ENCODE results near the gene ARHGEF19. TPM values are rescaled to one million over a fixed set of nuclear protein-coding genes. Genes with fewer than 3 reads are reported as not detected.

The ARHGEF19 gene
- total and polyA plus RNA-seq, 8 donors, result 3.5 to 20.1 (median 9.5) TPM

- DNase-seq, result peak in 1 of 2 donors; percentile 84
- Histone ChIP-seq H3K4me1 (peaks cover 20 to 52% (median 37%) of the 10 kb centered on the region in 4 donors), H3K27me3 (no peaks in the 10 kb centered on the region), H3K36me3 (no peaks in the 10 kb centered on the region), H3K9me3 (no peaks in the 10 kb centered on the region), H3K4me3 (no peak overlapping the region), H3K27ac (peak overlapping the region in 3 of 5 donors; percentile 67 to 73 (median 73))
- WGBS, 5 donors, result 71 to 83% (median 78%) methylated on average over 16 of the region's 16 CpGs
- intact Hi-C loops (cut with DNase I; ENCODE audit: low total_unique reads), result no loop called here
- TF ChIP-seq POLR2AphosphoS5 (IDR thresholded peaks at IDR 0.05), result peak in 2 of 3 donors; percentile 37 to 43
- TF ChIP-seq POLR2A (IDR thresholded peaks at IDR 0.05), result no peak
Observed at GRCh38 chr1:16158993-16159831, 53.2 kb downstream of the ARHGEF19 start.

DNA sequence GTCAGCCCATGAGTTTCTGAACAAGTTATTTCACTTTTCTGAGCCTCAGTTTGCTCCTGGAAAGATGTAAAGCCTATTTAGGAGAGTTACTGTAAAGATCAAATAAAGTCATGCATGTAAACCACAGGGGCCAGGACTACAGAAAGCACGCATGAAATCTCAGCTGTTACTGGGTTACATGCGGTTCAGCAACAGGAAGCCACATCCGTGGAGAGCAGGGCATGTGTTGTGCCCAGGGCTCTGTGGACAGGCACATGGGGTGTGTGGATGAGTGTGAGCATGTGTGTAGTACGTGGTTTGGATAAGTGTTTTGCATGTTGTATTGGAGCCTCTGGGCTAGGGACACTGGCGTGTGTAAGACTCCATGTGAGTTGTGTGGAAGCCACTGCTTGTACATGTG lies 54.4 kb downstream of the ARHGEF19 start:
- Histone ChIP-seq H3K4me3 (no peak overlapping the region), H3K27ac (peak overlapping the region in 1 of 5 donors; percentile 56), H3K9me3 (no peaks in the 10 kb centered on the region), H3K4me1 (peaks cover 32 to 57% (median 47%) of the 10 kb centered on the region in 4 donors), H3K36me3 (no peaks in the 10 kb centered on the region), H3K27me3 (peaks cover 0 to 5% (median 0%) of the 10 kb centered on the region in 3 donors)
- no peak for DNase-seq
- TF ChIP-seq POLR2A (IDR thresholded peaks at IDR 0.05) (no peak), POLR2AphosphoS5 (IDR thresholded peaks at IDR 0.05) (no peak), EP300 (IDR thresholded peaks at IDR 0.05) (no peak)
- TF ChIP-seq, protein P1, sequence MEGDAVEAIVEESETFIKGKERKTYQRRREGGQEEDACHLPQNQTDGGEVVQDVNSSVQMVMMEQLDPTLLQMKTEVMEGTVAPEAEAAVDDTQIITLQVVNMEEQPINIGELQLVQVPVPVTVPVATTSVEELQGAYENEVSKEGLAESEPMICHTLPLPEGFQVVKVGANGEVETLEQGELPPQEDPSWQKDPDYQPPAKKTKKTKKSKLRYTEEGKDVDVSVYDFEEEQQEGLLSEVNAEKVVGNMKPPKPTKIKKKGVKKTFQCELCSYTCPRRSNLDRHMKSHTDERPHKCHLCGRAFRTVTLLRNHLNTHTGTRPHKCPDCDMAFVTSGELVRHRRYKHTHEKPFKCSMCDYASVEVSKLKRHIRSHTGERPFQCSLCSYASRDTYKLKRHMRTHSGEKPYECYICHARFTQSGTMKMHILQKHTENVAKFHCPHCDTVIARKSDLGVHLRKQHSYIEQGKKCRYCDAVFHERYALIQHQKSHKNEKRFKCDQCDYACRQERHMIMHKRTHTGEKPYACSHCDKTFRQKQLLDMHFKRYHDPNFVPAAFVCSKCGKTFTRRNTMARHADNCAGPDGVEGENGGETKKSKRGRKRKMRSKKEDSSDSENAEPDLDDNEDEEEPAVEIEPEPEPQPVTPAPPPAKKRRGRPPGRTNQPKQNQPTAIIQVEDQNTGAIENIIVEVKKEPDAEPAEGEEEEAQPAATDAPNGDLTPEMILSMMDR (IDR thresholded peaks at IDR 0.05), result no peak
- WGBS, 5 donors, result 67 to 83% (median 78%) methylated on average over 4 to 5 of the region's 5 CpGs
- intact Hi-C loops (cut with DNase I; ENCODE audit: low total_unique reads), result no loop called here

GRCh38 chr1:16156848-16157495 lies 55.5 kb downstream of the ARHGEF19 start:
- Histone ChIP-seq H3K4me1 (peaks cover 42 to 59% (median 48%) of the 10 kb centered on the region in 4 donors), H3K4me3 (peak overlapping the region in 1 of 4 donors; percentile 56), H3K27me3 (peaks cover 0 to 9% (median 0%) of the 10 kb centered on the region in 3 donors), H3K9me3 (no peaks in the 10 kb centered on the region), H3K36me3 (no peaks in the 10 kb centered on the region), H3K27ac (peak overlapping the region in 4 of 5 donors; percentile 92 to 95 (median 92))
- intact Hi-C loops (cut with DNase I; ENCODE audit: low total_unique reads), result no loop called here
- DNase-seq, result no peak
- WGBS, 5 donors, result 81 to 87% (median 84%) methylated on average over 10 to 13 of the region's 13 CpGs
- TF ChIP-seq, protein P1 (IDR thresholded peaks at IDR 0.05), result no peak
- TF ChIP-seq POLR2A (IDR thresholded peaks at IDR 0.05) (no peak), EP300 (IDR thresholded peaks at IDR 0.05) (no peak), POLR2AphosphoS5 (IDR thresholded peaks at IDR 0.05) (no peak)

GRCh38 chr1:16155537-16156410 lies 56.7 kb downstream of the ARHGEF19 start, which contains the start of gene EPHA2:
TSS of gene EPHA2 (minus strand) at chr1:16156069. CDS start at chr1:16155932, 137 bp downstream.
- H3K4me3 ChIP-seq, result peak within 1 kb of the TSS; percentile 56 to 80 (median 66)
- peak; percentile 95 to 96 for DNase-seq
- H3K4me1 ChIP-seq, result peaks cover 53 to 70% (median 59%) of the 10 kb centered on the region in 4 donors
- H3K27me3 ChIP-seq, result peaks cover 0 to 9% (median 0%) of the 10 kb centered on the region in 3 donors
- 2 to 9% (median 4%) methylated on average over 36 to 89 of the region's 89 CpGs for WGBS, 5 donors
- H3K27ac ChIP-seq, result peak within 1 kb of the TSS; percentile 87 to 95 (median 92)
- peaks cover 0 to 4% (median 0%) of the 10 kb centered on the region in 4 donors for H3K36me3 ChIP-seq
- no peak for TF ChIP-seq EP300 (IDR thresholded peaks at IDR 0.05)
- peak in 2 of 4 donors; percentile 83 to 95 for TF ChIP-seq POLR2A (IDR thresholded peaks at IDR 0.05)
- TF ChIP-seq, protein P1 (IDR thresholded peaks at IDR 0.05), result no peak
- peak; percentile 90 to 99 (median 98) for TF ChIP-seq POLR2AphosphoS5 (IDR thresholded peaks at IDR 0.05)
- intact Hi-C loops (cut with DNase I; ENCODE audit: low total_unique reads), result no loop called here
- H3K9me3 ChIP-seq, result no peaks in the 10 kb centered on the region

Measured in stomach (tissue), 9 donors.